Esophagus squamous epithelium (tissue), 5 donors: ENCODE measurements around the gene LAMTOR1. TPM values are rescaled to one million over a fixed set of nuclear protein-coding genes. Genes with fewer than 3 reads are reported as not detected.

Experiments used
- DNase-seq: peaks from one replicate; lab custom pipeline; 2025; lab: John Stamatoyannopoulos, UW
- H3K27ac ChIP-seq, 4 donors: fragments of 200-600 bp; sonication (generic); one replicate each; pipeline ENCODE4 v1.5.1; 2016 to 2019; ENCODE audit warnings: mild to moderate bottlenecking in 1 of 4
- H3K27me3 ChIP-seq, 4 donors: fragments of 200-600 bp; sonication (generic); 1 replicate in 3 of 4; 2 replicates in 1 of 4; pipeline versions ENCODE4 v1.5.1 to v1.6.0; 2017 to 2021; ENCODE audit warnings: antibody characterized with exemption in 1 of 4
- H3K36me3 ChIP-seq, 3 donors: fragments of 200-600 bp; sonication (generic); one replicate each; pipeline ENCODE4 v1.5.1; 2016 to 2019
- H3K4me1 ChIP-seq, 3 donors: fragments of 200-600 bp; sonication (generic); one replicate each; pipeline ENCODE4 v1.5.1; 2017 to 2019
- H3K4me3 ChIP-seq, 4 donors: fragments of 200-600 bp; sonication (generic); 1 replicate in 3 of 4; 2 replicates in 1 of 4; pipeline ENCODE4 v1.5.1; 2016 to 2019; ENCODE audit warnings: mild to moderate bottlenecking in 2 of 4, moderate library complexity in 1 of 4
- H3K9me3 ChIP-seq, 3 donors: fragments of 200-600 bp; sonication (generic); one replicate each; pipeline ENCODE4 v1.5.1; 2016 to 2019
- CTCF ChIP-seq, 6 experiments: fragments of 450-650 bp in 4 of 6; fragments of 200-600 bp in 2 of 6; sonication (generic) in 2 of 6; IDR thresholded peaks; one replicate each; pipeline ENCODE4 v1.5.1; 2016 to 2019; ENCODE audit warnings: antibody characterized with exemption in 6 of 6, mild to moderate bottlenecking in 4 of 6, moderate library complexity in 4 of 6
- POLR2A ChIP-seq, 4 donors: fragments of 450-650 bp; IDR thresholded peaks; one replicate each; pipeline ENCODE4 v1.6.1; 2017; ENCODE audit warnings: antibody characterized with exemption in 4 of 4, mild to moderate bottlenecking in 4 of 4, moderate library complexity in 3 of 4
- WGBS, 2 donors: methylation state at CpG; one replicate each; pipeline ENCODE4 v1.1.5; 2018; 5-methylcytosine and 5-hydroxymethylcytosine counted together
- intact Hi-C: fragments of 100-400 bp; cut with DNase I; formaldehyde crosslinking; loops from one replicate; pipeline ENCODE4 v1.15.0; 2022
- total RNA-seq, 4 donors: library from RNA; depleted of rRNA; stranded (reverse); fragments of >200 nt; gene quantifications; one replicate each; pipeline ENCODE4 v1.1.0, GENCODE V29; 2016
- donor health status: DM: yes; HTN: yes; CAD: no.

The LAMTOR1 gene
- total RNA-seq, 4 donors from 2014 or later, result 80.1 to 99.1 (median 97.7) TPM

GRCh38 chr11:72091292-72091691, 11.8 kb downstream of the LAMTOR1 start:
- H3K27ac ChIP-seq, result peak overlapping the region; percentile 29 to 68 (median 57)
- H3K4me3 ChIP-seq, result no peak overlapping the region
- H3K9me3 ChIP-seq, result no peaks in the 10 kb centered on the region
- TF ChIP-seq POLR2A (IDR thresholded peaks at IDR 0.05) (no peak), CTCF (IDR thresholded peaks at IDR 0.05) (peak; percentile 72 to 92 (median 90))
- intact Hi-C loops, result loop anchor here (5.0 kb wide), 1 partner anchor 69 kb away; no protein-coding TSS in a partner anchor
- DNase-seq, result no peak
- H3K27me3 ChIP-seq, result no peaks in the 10 kb centered on the region
- peaks cover 0 to 27% (median 6%) of the 10 kb centered on the region in 3 donors for H3K4me1 ChIP-seq
- H3K36me3 ChIP-seq, result peaks cover 0 to 64% (median 0%) of the 10 kb centered on the region in 3 donors
- WGBS, 2 donors, result 34 to 43% methylated on average over 4 of the region's 4 CpGs

- TF ChIP-seq CTCF (IDR thresholded peaks at IDR 0.05), result no peak
- no peak for TF ChIP-seq POLR2A (IDR thresholded peaks at IDR 0.05)
- peak overlapping the region in 2 of 4 donors; percentile 55 for H3K27ac ChIP-seq
- H3K4me3 ChIP-seq, result no peak overlapping the region
- 75 to 76% methylated on average over 4 of the region's 4 CpGs for WGBS, 2 donors
- H3K36me3 ChIP-seq, result peaks cover 0 to 41% (median 0%) of the 10 kb centered on the region in 3 donors
- intact Hi-C loops, result no loop called here
- H3K9me3 ChIP-seq, result no peaks in the 10 kb centered on the region
- no peaks in the 10 kb centered on the region for H3K27me3 ChIP-seq
- H3K4me1 ChIP-seq, result peaks cover 0 to 38% (median 12%) of the 10 kb centered on the region in 3 donors
- DNase-seq, result no peak
These were observed 14.9 kb downstream of the LAMTOR1 start for GRCh38 chr11:72088076-72088808.

- TF ChIP-seq CTCF (IDR thresholded peaks at IDR 0.05) (no peak), POLR2A (IDR thresholded peaks at IDR 0.05) (no peak)
- no peak overlapping the region for H3K27ac ChIP-seq
- intact Hi-C loops, result no loop called here
- no peaks in the 10 kb centered on the region for H3K27me3 ChIP-seq
- no peak overlapping the region for H3K4me3 ChIP-seq
- no peak for DNase-seq
- peaks cover 0 to 34% (median 0%) of the 10 kb centered on the region in 3 donors for H3K36me3 ChIP-seq
- H3K4me1 ChIP-seq, result peaks cover 12 to 49% (median 15%) of the 10 kb centered on the region in 3 donors
- 84 to 85% methylated on average over 3 of the region's 3 CpGs for WGBS, 2 donors
- no peaks in the 10 kb centered on the region for H3K9me3 ChIP-seq
These were observed 17.3 kb downstream of the LAMTOR1 start for GRCh38 chr11:72085621-72086351.

- 75 to 88% methylated on average over 1 of the region's 1 CpG for WGBS, 2 donors
These were observed 18.1 kb downstream of the LAMTOR1 start for GRCh38 chr11:72084965-72085364.

More at GRCh38 chr11:72084965-72085364, 18.1 kb downstream of the LAMTOR1 start:
- peaks cover 12 to 47% (median 15%) of the 10 kb centered on the region in 3 donors for H3K4me1 ChIP-seq
- no peak for TF ChIP-seq POLR2A (IDR thresholded peaks at IDR 0.05)
- no peak for TF ChIP-seq CTCF (IDR thresholded peaks at IDR 0.05)
- no peak for DNase-seq
- intact Hi-C loops, result loop anchor here (5.0 kb wide), 1 partner anchor 48 kb away; no protein-coding TSS in a partner anchor
- H3K4me3 ChIP-seq, result no peak overlapping the region
- no peaks in the 10 kb centered on the region for H3K27me3 ChIP-seq
- H3K27ac ChIP-seq, result no peak overlapping the region
- peaks cover 0 to 33% (median 0%) of the 10 kb centered on the region in 3 donors for H3K36me3 ChIP-seq
- H3K9me3 ChIP-seq, result no peaks in the 10 kb centered on the region
